ENCODE measurements around the gene MYO3B. TPM values are rescaled to one million over a fixed set of nuclear protein-coding genes. Genes with fewer than 3 reads are reported as not detected.

MYO3B gene
- total and polyA plus RNA-seq, 2 of the 8 experiments (the other 6 are each of a cell fraction or from before 2014, with no cell fraction given), result 0.17 to 0.19 TPM

- TF ChIP-seq HDAC2 (IDR thresholded peaks at IDR 0.05; ENCODE audit: borderline replicate concordance in 1 of 2, low read depth in 2 of 2, low read length in 2 of 2) (no peak), E2F6 (IDR thresholded peaks at IDR 0.05) (no peak)
These were observed 92.4 kb downstream of the MYO3B start (continued) for GRCh38 chr2:170270278-170270864.
